Measurements from ENCODE around the gene PRICKLE1.

- TF ChIP-seq CTCF (IDR thresholded peaks at IDR 0.05) (no peak), POLR2A (IDR thresholded peaks at IDR 0.05) (no peak)
Observed at GRCh38 chr12:42590330-42590934, 886 bp upstream of the PRICKLE1 start.

Data from breast epithelium (tissue), 3 donors.